ENCODE results near the gene TSHZ2.

GRCh38 chr20:53298260-53298659, 326.1 kb downstream of the TSHZ2 start:
- TF ChIP-seq EP300 (IDR thresholded peaks at IDR 0.05; ENCODE audit: low read depth) (no peak), CTCF (IDR thresholded peaks at IDR 0.05) (no peak), POLR2A (IDR thresholded peaks at IDR 0.05) (no peak)
